HAP-1 (cell line): Measurements from ENCODE around the gene CD200R1L.

Source experiments
- DNase-seq, 2 experiments: peaks; one replicate each; pipeline ENCODE4 v3.0.0-alpha.2; 2016 to 2020; ENCODE audit warnings: low spot score in 2 of 2
- H3K27me3 ChIP-seq: fragments of 250-450 bp; sonication (Bioruptor Pico); 2 replicates; pipeline ENCODE4 v1.5.1; 2020; ENCODE audit warnings: low read depth, mild to moderate bottlenecking, moderate library complexity
- H3K36me3 ChIP-seq: fragments of 250-450 bp; sonication (Bioruptor Pico); replicated peaks from 2 replicates; pipeline ENCODE4 v1.5.1; 2020; ENCODE audit warnings: mild to moderate bottlenecking
- H3K4me1 ChIP-seq: fragments of 250-450 bp; sonication (Bioruptor Pico); 2 replicates; pipeline ENCODE4 v1.5.1; 2020; ENCODE audit warnings: mild to moderate bottlenecking
- H3K4me3 ChIP-seq: fragments of 250-450 bp; sonication (Bioruptor Pico); 2 replicates; pipeline ENCODE4 v1.5.1; 2020; ENCODE audit warnings: mild to moderate bottlenecking, moderate library complexity
- H3K9me3 ChIP-seq: fragments of 250-450 bp; sonication (Bioruptor Pico); 2 replicates; pipeline ENCODE4 v1.5.1; 2020; ENCODE audit warnings: mild to moderate bottlenecking, moderate library complexity
- in situ Hi-C: fragments of 300-500 bp; cut with MboI; formaldehyde crosslinking; loops from 3 replicates; pipeline ENCODE4 v1.14.3; 2020; ENCODE audit warnings: low sequenced_read_pairs, inconsistent platforms, mixed read lengths

Gene CD200R1L

GRCh38 chr3:112846764-112847163 is at the start of gene CD200R1L:
TSS of gene CD200R1L (minus strand) at chr3:112846864. CDS start at chr3:112829367, 17,497 bp downstream.
- Histone ChIP-seq H3K27me3 (0 out of 2 replicates have a peak, but pooled peaks cover 2% of the 10 kb centered on the region), H3K9me3 (no peaks in the 10 kb centered on the region; the same call in 1 of the 2 replicates), H3K4me1 (no peaks in the 10 kb centered on the region), H3K4me3 (no peak within 1 kb of the TSS), H3K36me3 (no peaks in the 10 kb centered on the region)
- DNase-seq: no peak
- in situ Hi-C loops: no loop called here

GRCh38 chr3:112894258-112894657 is 47.6 kb upstream of the CD200R1L start:
- Histone ChIP-seq H3K27me3 (no peaks in the 10 kb centered on the region), H3K4me3 (no peak overlapping the region), H3K4me1 (no peaks in the 10 kb centered on the region), H3K9me3 (no peaks in the 10 kb centered on the region), H3K36me3 (no peaks in the 10 kb centered on the region)
- in situ Hi-C loops: no loop called here
- no peak for DNase-seq

- no peak overlapping the region for H3K4me3 ChIP-seq
- in situ Hi-C loops: no loop called here
Measured at GRCh38 chr3:112889357-112889756, 42.7 kb upstream of the CD200R1L start.

GRCh38 chr3:112888381-112889085 is 41.9 kb upstream of the CD200R1L start:
- no peaks in the 10 kb centered on the region for H3K27me3 ChIP-seq

More at GRCh38 chr3:112889357-112889756, 42.7 kb upstream of the CD200R1L start:
- Histone ChIP-seq H3K9me3 (no peaks in the 10 kb centered on the region), H3K4me1 (no peaks in the 10 kb centered on the region), H3K36me3 (no peaks in the 10 kb centered on the region), H3K27me3 (no peaks in the 10 kb centered on the region)
- no peak for DNase-seq

GRCh38 chr3:112884678-112885290 is 38.1 kb upstream of the CD200R1L start:
- Histone ChIP-seq H3K9me3 (no peaks in the 10 kb centered on the region), H3K27me3 (no peaks in the 10 kb centered on the region; the same call in 1 of the 2 replicates), H3K4me1 (no peaks in the 10 kb centered on the region), H3K36me3 (no peaks in the 10 kb centered on the region), H3K4me3 (no peak overlapping the region)
- DNase-seq: no peak
- in situ Hi-C loops: no loop called here

More at GRCh38 chr3:112888381-112889085, 41.9 kb upstream of the CD200R1L start:
- Histone ChIP-seq H3K4me1 (no peaks in the 10 kb centered on the region), H3K4me3 (no peak overlapping the region), H3K9me3 (no peaks in the 10 kb centered on the region), H3K36me3 (no peaks in the 10 kb centered on the region)
- DNase-seq: no peak
- in situ Hi-C loops: no loop called here

GRCh38 chr3:112881891-112882290 is 35.2 kb upstream of the CD200R1L start:
- Histone ChIP-seq H3K4me1 (no peaks in the 10 kb centered on the region), H3K4me3 (no peak overlapping the region), H3K9me3 (no peaks in the 10 kb centered on the region; the same call in 1 of the 2 replicates), H3K36me3 (no peaks in the 10 kb centered on the region), H3K27me3 (no peaks in the 10 kb centered on the region; the same call in 1 of the 2 replicates)
- in situ Hi-C loops: no loop called here
- DNase-seq: no peak

GRCh38 chr3:112875561-112875960 is 28.9 kb upstream of the CD200R1L start:
- Histone ChIP-seq H3K4me3 (no peak overlapping the region), H3K27me3 (no peaks in the 10 kb centered on the region; the same call in 1 of the 2 replicates), H3K4me1 (no peaks in the 10 kb centered on the region), H3K36me3 (no peaks in the 10 kb centered on the region), H3K9me3 (no peaks in the 10 kb centered on the region; the same call in 1 of the 2 replicates)
- no peak for DNase-seq
- in situ Hi-C loops: no loop called here

- Histone ChIP-seq H3K4me1 (no peaks in the 10 kb centered on the region), H3K36me3 (no peaks in the 10 kb centered on the region), H3K9me3 (no peaks in the 10 kb centered on the region; the same call in 1 of the 2 replicates), H3K4me3 (no peak overlapping the region), H3K27me3 (no peaks in the 10 kb centered on the region; the same call in 1 of the 2 replicates)
- in situ Hi-C loops: no loop called here
- DNase-seq: no peak
Measured at GRCh38 chr3:112874725-112875124, 28.1 kb upstream of the CD200R1L start.

- no peaks in the 10 kb centered on the region; the same call in 1 of the 2 replicates for H3K27me3 ChIP-seq
- no peak overlapping the region for H3K4me3 ChIP-seq
- DNase-seq: no peak
- no peaks in the 10 kb centered on the region for H3K4me1 ChIP-seq
- no peaks in the 10 kb centered on the region for H3K36me3 ChIP-seq
- in situ Hi-C loops: no loop called here
- H3K9me3 ChIP-seq: no peaks in the 10 kb centered on the region; the same call in 1 of the 2 replicates
Measured at GRCh38 chr3:112873632-112874031, 27.0 kb upstream of the CD200R1L start.

GRCh38 chr3:112871735-112872134 is 25.1 kb upstream of the CD200R1L start:
- no peak overlapping the region for H3K4me3 ChIP-seq
- H3K27me3 ChIP-seq: no peaks in the 10 kb centered on the region; the same call in 1 of the 2 replicates
- in situ Hi-C loops: no loop called here
- no peaks in the 10 kb centered on the region for H3K4me1 ChIP-seq
- no peaks in the 10 kb centered on the region for H3K9me3 ChIP-seq
- no peaks in the 10 kb centered on the region for H3K36me3 ChIP-seq
- DNase-seq: no peak

GRCh38 chr3:112865757-112866156 is 19.1 kb upstream of the CD200R1L start:
- no peaks in the 10 kb centered on the region for H3K36me3 ChIP-seq
- in situ Hi-C loops: no loop called here
- H3K27me3 ChIP-seq: no peaks in the 10 kb centered on the region
- DNase-seq: no peak
- H3K4me1 ChIP-seq: no peaks in the 10 kb centered on the region
- no peak overlapping the region for H3K4me3 ChIP-seq
- H3K9me3 ChIP-seq: no peaks in the 10 kb centered on the region

GRCh38 chr3:112860898-112861297 is 14.2 kb upstream of the CD200R1L start:
- Histone ChIP-seq H3K4me1 (peaks cover 5% of the 10 kb centered on the region), H3K27me3 (no peaks in the 10 kb centered on the region), H3K4me3 (no peak overlapping the region), H3K9me3 (peaks cover 5% of the 10 kb centered on the region; the same call in 1 of the 2 replicates), H3K36me3 (no peaks in the 10 kb centered on the region)
- no peak for DNase-seq
- in situ Hi-C loops: no loop called here

- in situ Hi-C loops: no loop called here
- Histone ChIP-seq H3K4me3 (no peak overlapping the region), H3K9me3 (peaks cover 5% of the 10 kb centered on the region; the same call in 1 of the 2 replicates), H3K27me3 (no peaks in the 10 kb centered on the region), H3K4me1 (peaks cover 5% of the 10 kb centered on the region), H3K36me3 (no peaks in the 10 kb centered on the region)
- DNase-seq: peak; percentile 26 to 57
Measured at GRCh38 chr3:112858410-112859069, 11.9 kb upstream of the CD200R1L start.

GRCh38 chr3:112857526-112857925 is 10.9 kb upstream of the CD200R1L start:
- Histone ChIP-seq H3K27me3 (no peaks in the 10 kb centered on the region), H3K4me3 (no peak overlapping the region), H3K4me1 (peaks cover 5% of the 10 kb centered on the region), H3K36me3 (no peaks in the 10 kb centered on the region), H3K9me3 (peaks cover 5% of the 10 kb centered on the region; the same call in 1 of the 2 replicates)
- no peak for DNase-seq
- in situ Hi-C loops: no loop called here
